HG03066 (cell line): Measurements from ENCODE around the gene BMP7.
"Not testable (repeated sequence)": the region's sequence is repeated elsewhere in the genome, so short reads cannot be mapped to it uniquely, and the experiment has no call there.

Experiments used
- ATAC-seq: cut with Tn5 transposase; IDR thresholded peaks from one replicate; pipeline ENCODE4 v1.9.1; 2021; ENCODE audit warnings: low read depth; ENCODE audit not compliant: unreplicated experiment

BMP7 gene

DNA sequence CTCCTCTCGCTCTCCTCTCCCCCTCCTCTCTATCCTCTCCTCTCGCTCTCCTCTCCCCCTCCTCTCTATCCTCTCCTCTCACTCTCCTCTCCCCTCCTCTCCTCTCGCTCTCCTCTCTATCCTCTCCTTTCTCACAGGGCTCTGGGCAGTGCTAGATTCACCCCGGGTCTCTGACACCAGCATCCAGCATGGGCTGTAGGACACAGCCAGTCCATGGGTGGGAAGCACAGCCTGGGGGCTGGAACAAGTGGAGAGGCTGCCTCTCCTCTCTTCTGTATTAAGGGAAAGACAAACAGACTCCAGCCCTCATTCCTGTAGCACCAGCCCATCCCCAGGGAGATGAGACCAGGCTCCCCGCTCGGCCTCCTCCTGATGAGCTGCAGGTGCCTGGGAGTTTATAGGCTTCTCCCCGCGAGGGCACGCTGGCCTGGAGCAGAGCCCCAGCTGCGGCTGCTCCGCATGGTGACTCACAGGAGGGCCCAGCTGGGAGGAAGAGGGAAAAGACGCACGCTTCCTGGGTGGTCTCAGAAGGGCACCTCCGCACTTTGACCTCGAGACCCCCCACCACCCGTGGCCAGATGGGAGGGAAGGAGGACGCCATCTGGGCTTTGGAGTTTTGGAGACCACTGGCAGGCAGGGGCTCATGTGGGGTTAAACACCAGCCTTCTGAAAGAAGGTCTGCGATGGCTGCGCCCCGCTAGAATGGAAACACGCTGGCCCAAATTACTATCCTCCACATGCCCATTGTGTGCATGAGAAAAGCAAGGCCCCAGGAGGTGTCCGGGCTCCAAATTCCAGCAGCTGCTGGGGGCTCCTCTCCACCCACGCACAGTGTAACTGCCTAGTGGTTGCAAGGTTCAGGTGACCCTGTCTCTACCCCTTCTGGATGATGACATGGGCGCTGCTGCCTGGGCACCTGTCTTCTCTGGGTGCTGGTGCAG, 68.0 kb downstream of the BMP7 start:
- ATAC-seq, result no peak

DNA sequence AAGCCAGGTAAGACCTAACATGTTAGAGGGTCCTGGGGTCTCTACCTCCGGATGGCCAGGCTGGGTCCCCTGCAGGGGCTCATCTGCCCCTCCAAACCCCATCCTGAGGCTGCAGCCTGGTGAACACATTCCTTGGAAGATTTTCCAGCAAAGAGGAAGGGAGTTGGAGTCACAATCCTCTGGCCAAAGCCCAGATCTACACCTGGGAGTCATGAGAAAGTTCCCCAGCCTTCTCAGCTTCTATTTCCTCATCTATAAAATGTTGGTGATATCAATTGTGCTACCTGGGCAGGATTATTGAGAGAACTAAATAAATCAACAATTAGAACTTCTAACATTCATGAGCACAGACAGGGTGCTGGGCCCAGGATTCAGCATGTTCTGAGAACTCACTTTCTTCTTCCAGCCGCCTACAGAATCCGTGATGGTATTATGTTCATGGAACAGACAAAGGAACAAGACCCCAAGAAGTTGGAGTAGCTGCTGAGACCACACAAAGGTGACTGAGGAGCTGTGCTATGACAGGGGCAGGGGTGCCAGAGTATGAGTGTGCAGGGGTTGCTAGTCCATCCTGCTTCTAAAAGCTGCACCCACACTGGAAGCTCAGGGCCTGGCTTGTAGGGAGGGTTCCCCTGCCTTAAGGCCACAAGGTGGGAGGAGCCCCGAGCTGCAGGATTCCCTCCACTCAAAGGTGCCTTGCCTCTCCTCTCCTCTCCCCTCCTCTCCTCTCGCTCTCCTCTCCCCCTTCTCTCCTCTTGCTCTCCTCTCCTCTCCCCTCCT, 68.9 kb downstream of the BMP7 start:
- no peak for ATAC-seq

DNA sequence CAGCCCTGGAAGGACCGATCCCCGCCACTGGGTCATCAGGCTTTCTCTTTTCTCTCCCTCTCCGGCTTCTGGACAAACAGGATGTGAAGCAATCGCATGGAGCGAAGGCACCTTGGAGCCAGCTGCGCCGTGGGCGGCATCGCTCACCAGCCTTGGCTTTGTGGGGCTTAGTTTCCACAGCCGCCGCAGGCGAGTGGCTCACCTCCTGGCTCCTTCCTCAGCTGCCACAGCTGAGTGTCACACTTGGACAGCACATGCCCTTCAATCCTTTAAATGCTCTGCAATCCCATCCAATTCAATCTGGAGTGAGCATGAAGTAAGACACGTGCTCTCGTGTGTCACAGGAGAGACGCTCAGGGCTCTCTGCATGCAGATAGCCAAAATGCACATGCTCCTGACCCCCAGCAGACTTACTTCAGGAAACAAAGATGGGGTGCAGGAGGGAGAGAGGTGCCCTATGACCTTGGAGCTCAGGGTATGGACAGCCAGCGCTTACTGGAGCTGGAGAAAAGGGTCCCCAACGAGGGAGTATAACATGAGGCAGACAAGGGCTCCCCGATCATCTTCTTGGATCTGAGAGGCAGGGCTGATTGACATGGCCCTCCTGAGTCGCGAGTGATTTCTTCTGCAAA, 70.9 kb downstream of the BMP7 start:
- ATAC-seq, result no peak

DNA sequence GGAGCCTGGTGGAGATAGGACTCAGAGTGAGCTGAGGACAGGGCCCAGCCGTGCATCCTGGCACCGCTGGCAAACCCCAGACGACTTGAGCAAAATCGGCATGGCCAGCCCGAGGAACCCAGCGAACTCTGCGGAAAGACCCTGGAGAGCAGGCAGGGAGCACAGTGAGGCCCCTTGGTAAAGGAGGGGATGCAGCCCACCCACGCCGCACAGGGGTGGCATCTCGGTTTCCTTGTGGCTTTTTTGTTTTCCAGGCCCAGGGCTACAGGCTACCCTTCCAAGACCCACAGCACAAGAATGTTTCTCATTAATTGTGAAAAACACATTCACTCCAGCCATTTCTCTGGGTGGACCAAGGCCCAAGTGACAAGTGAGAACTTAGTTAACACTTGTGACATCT, 71.4 kb downstream of the BMP7 start:
- no peak for ATAC-seq

DNA sequence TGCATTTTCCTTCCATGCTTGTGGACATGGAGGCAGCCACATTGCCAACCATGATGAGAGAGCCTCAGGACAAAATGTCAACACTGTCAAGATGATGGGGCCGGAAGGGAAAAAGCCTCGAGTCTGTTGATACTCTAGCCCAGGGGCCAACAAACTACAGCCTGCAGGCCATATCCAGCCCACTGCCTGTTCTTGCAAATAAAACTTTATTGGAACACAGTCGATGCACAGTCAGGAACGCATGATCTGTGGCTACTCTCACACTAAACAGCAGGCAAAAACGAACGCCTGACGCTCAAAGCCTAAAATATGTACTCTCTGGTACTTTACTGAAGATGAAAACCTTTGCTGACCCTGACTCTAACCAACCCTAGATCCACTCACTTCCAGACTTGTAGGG, 72.3 kb downstream of the BMP7 start:
- no peak for ATAC-seq

DNA sequence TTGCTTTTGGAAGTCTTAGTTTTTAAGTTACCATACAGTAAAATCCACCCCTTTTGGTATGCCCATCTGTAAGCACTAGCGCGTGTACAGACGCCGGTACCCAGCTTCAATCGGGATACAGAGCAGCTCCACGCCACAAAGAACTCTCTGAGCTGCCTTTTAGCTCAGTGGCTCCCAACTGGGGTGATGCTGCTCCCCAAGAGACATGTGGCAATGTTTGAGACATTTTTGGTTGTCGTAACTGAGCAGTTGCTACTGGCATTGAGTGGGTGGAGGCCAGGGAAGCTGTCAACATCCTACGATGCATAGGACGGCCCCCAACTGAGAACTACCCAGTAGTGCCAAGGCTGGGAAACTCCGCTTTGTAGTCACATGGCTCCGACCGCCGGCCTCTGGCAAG, 73.3 kb downstream of the BMP7 start:
- ATAC-seq, result no peak

DNA sequence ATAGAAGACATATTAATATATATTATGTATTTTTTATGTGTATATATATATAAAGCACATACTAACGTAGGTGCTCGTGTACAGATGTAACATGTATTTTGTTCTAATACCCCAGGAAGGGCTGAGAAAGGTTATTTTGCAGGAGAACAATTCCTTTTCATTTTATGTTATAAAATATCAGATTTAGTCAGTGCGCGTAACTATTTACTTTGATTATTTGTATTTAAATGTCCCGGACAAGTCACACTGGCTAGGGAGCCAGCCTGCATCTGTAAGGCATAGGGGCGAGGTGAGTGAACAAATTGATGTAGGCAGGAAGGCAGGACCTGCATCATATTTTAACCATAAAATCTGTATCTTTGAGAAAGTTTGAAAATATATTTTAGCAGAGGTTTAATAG, 74.1 kb downstream of the BMP7 start:
- ATAC-seq, result no peak

DNA sequence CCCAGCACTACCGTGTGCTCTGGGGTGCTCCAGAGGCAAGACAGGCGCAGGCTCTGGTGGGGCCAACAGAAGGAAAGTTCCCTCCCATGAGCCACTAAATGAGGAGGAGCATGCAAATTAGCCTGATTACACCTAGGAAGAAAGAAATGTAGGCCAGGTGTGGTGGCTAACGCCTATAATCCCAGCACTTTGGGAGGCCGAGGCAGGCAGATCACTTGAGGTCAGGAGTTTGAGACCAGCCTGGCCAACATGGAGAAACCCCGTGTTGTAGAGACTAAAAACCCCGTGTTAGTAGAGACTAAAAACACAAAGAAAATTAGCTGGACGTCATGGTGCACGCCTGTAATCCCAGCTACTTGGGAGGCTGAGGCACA, 75.2 kb downstream of the BMP7 start:
- ATAC-seq, result not testable (repeated sequence)

DNA sequence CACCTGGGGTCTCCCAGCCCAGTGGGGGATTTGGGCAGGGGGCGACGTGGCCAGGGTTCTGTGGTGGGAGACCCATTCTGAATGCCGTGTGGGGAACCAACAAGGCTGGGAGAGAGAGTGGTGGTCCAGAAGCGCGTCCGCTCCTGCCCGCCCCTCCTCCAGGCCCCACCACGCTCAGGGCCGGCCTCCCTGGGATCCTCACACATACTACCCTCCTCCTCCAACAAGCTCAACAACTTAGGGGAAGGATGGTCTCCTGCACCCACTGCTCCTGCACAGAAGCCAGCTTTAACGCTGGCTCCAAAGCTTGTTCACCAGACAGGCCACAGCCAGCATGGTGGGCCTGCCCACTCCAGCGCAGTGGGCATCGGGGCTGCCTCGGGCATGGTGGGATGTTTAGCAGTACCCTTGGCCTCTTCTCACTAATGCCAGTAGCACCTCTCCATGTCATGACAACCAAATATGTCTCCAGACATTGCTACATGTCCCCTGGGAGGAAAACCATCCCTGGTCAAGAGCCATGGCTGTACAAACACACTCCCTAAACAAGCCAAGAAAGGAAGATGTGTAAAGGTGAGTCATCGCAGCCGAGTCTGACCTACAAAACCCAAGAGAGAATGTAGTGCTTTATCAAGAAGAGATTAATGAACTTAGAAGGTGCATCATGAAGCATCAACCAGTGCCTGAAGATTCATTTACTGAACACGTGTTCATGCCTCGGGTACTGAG, 75.7 kb downstream of the BMP7 start:
- ATAC-seq, result no peak

DNA sequence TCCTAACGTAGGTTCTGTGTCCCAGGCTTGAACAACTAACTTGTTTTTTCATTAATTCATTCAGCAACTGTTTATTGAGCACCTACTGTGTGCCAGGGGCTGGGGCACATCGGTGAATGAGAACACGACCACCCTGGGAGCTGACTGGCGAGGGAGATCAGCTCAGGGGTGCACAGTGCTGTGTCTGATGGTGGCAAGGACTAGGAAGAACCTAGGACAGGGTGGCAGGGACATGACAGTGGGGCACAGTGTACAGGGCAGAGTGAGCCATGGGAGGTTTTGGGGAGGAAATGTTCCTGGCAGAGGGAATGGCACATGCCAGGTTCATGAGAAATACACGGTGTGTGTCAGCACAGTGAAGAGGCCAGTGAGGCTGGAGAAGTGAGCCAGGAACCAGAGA, 76.7 kb downstream of the BMP7 start:
- no peak for ATAC-seq

DNA sequence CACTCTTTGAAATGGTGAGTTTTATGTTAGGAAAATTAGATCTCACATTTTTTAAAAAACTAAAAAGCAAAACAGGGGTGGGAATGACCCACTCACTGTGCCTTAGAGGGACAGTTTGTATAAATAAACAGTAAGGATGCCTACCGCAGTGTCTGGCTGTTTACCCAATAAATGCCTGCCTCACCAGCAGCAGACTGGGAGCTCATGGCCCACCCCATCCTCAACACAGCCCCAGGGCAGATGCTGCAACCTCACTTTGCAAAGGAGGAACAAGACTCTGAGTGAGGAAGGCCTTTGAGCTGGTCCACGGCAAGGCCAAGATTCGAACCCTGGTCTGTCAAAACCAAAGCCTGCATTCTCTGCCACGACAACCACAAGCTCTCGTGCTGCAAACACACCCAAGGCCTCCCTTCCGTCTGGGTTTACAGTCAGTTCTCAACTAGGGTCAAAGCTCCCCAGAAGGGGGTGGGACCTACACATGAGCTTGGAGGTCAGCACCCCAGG, 77.8 kb downstream of the BMP7 start:
- no peak for ATAC-seq

DNA sequence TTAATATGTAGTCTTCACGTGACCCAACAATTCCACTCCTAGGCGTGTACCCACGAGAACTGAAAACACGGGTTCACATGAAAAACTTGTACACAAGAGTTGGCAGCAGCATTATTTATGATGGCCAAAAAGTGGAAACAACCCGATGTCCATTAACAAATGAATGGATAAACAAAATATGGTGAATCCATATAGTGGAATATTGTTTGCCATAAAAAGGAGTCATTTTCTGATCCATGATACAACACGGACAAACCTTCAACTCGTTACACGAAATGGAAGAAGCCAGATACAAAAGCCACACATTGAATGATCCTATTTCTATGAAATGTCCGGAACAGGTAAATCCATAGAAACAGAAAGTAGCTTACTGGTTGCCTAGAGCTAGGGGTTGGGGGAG, 78.4 kb downstream of the BMP7 start:
- no peak for ATAC-seq

DNA sequence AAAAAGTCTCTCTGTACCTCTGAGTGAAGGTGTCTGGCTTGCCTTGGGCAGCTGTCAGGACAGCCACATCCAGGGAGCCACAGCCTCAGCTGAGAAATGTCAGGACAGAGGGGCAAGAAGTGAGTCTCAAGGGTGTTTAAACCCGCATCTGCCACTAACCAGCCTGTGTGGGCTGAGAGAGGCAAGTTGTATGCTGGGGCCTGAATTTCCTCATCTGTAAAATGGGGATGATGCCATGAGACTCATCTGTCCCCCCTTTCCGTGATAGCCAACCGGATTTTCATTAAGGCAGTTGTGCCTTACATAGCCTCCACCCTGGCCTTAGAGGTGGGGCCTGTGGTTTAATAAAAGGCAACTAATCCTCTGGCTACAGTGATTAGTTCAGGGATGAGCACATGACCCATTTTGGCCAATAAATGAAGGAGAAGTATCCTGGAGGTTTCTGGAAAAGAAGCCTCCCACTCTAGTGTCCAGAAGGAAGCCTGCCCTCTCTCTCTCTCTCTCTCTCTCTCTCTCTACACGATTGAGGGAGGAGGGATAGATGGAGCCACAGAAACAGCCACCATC, 79.3 kb downstream of the BMP7 start:
- no peak for ATAC-seq

DNA sequence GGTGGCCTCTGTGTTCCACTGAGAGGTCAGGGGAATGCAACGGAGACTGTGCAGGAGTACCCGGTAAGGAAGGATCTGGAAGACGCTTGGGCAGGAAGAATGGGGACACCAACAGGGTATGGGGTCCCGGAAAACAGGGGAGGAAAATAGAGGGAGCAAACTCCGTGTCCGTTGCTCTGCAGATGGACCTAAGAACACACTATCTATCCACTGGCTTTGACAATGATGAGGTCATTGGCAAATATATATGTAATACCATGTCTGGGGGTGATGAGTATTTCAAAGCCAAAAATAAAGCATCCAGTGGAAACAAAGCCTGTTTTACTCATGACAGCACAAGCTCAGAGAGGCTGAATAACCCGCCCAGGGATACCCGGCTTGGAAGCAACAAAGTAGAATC, 80.2 kb downstream of the BMP7 start:
- no peak for ATAC-seq

DNA sequence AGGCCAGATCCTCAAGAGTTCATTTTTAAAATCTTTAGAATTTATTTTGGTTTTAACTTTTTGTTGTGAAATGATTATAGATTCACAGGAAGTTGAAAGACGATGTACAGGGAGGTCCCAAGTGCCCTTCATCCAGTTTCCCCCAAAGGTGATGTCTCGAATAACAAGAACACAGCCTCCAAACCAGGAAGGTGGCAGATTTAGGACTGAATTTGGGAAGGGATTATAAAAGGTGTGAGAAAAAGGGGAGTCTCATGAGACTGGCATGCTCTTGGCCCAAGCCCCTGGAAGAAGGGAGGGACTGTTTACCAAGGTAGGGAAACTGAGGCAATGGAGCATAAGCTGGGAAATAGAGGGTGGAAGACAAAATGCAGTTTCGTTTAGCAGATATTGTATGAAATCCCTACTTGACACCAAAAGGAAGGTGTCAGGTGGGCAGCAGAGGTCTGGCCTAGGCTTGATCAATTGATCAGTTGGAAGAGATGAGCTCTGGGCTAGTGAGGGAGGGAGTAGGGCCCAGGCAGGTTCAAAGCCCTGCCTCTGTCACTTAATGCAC, 81.2 kb downstream of the BMP7 start:
- ATAC-seq, result no peak

DNA sequence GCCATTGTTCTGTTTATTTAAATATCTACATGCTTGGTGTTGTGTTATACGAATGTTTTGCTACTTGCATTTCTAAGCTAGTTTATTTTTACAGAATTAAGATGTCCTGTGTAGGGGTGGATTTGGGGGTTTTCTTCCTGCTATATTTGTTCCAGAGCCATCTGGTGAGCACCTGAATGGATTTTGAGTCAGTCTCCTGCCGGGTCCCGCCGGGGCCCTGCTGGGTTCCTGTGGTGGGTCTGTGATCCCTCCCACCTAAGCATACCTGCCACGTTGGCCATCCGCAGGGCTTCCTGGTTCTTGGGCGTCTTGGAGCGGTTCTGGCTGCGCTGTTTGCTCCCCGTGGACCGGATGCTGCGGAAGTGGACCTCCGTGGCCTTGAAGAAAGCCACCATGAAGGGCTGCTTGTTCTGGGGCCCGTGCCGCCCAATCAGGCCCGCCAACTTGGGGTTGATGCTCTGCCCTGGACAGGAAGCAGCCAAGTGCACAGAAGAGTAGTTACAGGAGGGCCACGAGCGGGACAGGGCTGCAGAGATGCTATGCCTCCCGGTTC, 82.9 kb downstream of the BMP7 start:
- no peak for ATAC-seq

DNA sequence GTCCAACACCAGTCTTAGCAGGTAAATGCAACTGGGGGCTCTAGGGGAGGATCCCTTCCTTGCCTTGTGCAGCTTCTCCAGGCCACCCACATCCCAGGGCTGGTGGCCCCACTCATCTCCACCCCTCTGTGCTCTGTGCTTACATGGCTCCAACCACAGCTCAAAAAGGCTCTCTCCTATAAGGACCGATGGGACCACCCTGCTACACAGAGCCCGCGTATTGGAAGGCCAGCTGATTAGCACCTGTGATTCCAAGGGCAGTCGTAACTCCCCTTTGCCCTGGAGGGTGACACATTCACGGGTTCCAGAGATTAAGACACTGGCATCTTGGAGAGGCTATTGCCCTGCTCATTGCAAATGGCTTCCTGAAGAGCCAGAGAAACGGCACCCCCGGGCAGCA, 84.8 kb downstream of the BMP7 start:
- no peak for ATAC-seq

DNA sequence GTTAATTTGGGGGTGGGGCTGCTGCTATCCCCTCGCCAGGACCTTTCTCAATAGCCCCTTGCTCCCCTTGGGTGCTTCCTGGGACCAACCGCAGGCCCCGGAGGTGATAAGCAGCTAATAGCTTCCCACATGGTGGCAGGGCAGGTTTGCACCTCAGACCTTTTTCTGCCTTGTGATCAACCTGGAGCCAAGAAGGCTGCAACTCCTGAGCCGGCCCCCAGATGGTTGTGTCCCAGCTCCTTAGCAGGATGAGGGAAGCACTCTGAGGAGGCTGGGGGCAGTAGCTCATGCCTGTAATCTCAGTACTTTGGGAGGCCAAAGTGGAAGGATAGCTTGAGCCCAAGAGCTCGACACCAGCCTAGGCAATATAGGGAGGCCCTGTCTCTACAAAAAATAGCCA, 85.5 kb downstream of the BMP7 start:
- no peak for ATAC-seq

DNA sequence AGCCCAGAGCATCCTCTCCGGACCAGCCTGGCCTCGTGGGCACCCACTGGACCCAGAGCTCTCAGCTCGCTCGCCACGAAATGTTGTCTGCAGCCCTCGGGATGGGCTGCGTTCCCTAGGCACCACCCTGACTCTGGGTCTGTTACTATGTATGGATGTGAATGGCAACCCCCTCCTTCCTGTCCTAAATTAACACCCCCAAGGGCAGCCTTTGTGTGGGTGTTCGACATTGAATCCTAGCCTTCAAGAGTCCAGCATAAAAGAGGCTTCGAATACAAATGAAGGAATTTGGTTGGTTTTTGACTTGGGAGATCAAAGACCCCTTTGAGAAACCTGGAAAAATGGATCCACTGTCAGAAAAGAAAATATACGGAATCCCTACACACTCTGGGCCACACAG, 86.1 kb downstream of the BMP7 start:
- no peak for ATAC-seq

DNA sequence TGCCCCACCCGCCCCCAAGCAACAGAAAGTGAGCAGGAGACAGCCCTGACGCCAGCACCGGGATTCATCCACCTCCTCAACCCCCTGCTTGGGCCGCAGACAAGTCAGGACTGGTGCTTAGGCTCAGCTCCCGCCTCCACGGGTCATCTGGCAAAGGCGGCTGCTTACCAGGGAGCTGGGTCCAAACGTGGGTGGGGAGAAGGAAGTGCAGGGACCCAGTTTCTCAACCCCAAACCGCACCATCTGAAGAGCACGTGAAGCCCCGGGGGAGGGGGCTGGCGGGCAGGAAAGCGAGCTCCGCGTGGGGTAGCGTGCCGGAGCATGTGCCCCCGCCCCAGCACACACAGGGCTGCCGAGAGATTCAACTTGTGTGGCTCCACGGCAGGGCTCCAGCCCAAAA, 87.2 kb downstream of the BMP7 start:
- ATAC-seq, result no peak
